ENCODE results near the gene STN1. TPM values are rescaled to one million over a fixed set of nuclear protein-coding genes. Genes with fewer than 3 reads are reported as not detected.

STN1 gene
- total and polyA plus RNA-seq, 9 of the 15 experiments (the other 6 are each of a cell fraction or from before 2014, with no cell fraction given), result 9.1 to 19.6 (median 13.8) TPM

DNA sequence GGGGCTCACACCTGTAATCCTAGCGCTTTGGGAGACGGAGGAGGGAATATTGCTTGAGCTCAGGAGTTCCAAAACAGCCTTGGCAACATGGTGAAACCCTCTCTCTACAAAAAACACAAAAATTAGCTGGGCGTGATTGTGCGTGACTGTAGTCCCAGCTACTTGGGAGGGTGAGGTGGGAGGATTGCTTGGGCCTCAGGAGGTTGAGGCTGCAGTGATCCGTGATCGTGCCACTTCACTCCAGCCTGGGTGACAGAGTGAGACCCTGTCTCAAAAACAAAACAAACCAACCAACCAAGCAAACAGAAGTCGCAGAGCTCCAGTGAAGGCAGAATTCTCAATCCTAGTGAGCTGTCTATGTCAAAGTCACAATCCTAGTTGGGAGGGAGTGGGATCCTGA is 14.3 kb upstream of the STN1 start (continued):
- TF ChIP-seq E2F6 (IDR thresholded peaks at IDR 0.05; ENCODE audit: borderline replicate concordance in 1 of 2, extremely low read depth in 1 of 2, insufficient read depth in 1 of 2, insufficient read length in 1 of 2, low read depth in 1 of 2, low read length in 1 of 2, poor library complexity in 1 of 2, severe bottlenecking in 1 of 2), result no peak

- TF ChIP-seq KDM5B (IDR thresholded peaks at IDR 0.05; ENCODE audit: insufficient replicate concordance, low read depth, low read length) (no peak), FOXP1 (CRISPR knock-in tag; IDR thresholded peaks at IDR 0.05) (no peak), NCOA6 (IDR thresholded peaks at IDR 0.05) (no peak)
- Histone ChIP-seq H3K27ac (ENCODE audit: extremely low read depth, low read depth, low read length) (no peak overlapping the region), H3K79me2 (ENCODE audit: control insufficient read depth, insufficient read depth, low read length) (no peaks in the 10 kb centered on the region), H3K9me1 (ENCODE audit: control insufficient read depth, insufficient read depth, low read length) (no peaks in the 10 kb centered on the region), H3K4me2 (ENCODE audit: insufficient read depth, low read length) (no peak overlapping the region), H3K9ac (ENCODE audit: insufficient read depth in 1 of 2, low read depth in 2 of 2, low read length in 2 of 2) (no peak overlapping the region), H3K36me3 (ENCODE audit: control insufficient read depth, insufficient read depth, low read length) (no peaks in the 10 kb centered on the region), H4K20me1 (replicated peaks; ENCODE audit: control insufficient read depth, insufficient read depth, low read length) (no peaks in the 10 kb centered on the region), H3K4me3 (no peak overlapping the region), H2AFZ (ENCODE audit: low read depth, low read length) (no peak overlapping the region), H3K9me3 (replicated peaks; ENCODE audit: control insufficient read depth, insufficient read depth, low read depth, low read length) (no peaks in the 10 kb centered on the region), H3K4me1 (replicated peaks in 1 of 2; ENCODE audit: control insufficient read depth in 2 of 2, insufficient read depth in 2 of 2, low read length in 2 of 2) (peaks cover 0 to 3% of the 10 kb centered on the region in 2 experiments; a peak in 2 of 5 replicates), H3K27me3 (ENCODE audit: control insufficient read depth in 2 of 2, insufficient read depth in 2 of 2, low read length in 2 of 2) (peaks cover 0 to 6% of the 10 kb centered on the region in 2 experiments; a peak in 1 of 5 replicates)
- intact Hi-C loops (cut with micrococcal nuclease) (no loop called here), in situ Hi-C loops (cut with MboI) (no loop called here)
- FAIRE-seq (no peak), DNase-seq (ENCODE audit: extremely low read depth in 1 of 4, low spot score in 3 of 4) (no peak), ATAC-seq (no peak)
- WGBS (ENCODE audit: insufficient coverage, low coverage, missing lambda C conversion rate), result 43% methylated on average over 2 of the region's 2 CpGs
- ChIA-PET POLR2A (interaction anchor here (0.7 to 1.0 kb wide), 2 partner anchors 10 to 13 kb away, joined by 3 read pairs; no protein-coding TSS in a partner anchor), CTCF (ENCODE audit: low intra/inter-chr PET ratio) (no interaction called here)
- BruUV-seq (replicated peaks), result no TSS peak
Observed at GRCh38 chr10:103931603-103932002, 13.6 kb upstream of the STN1 start.

All from K562 (cell line).